ENCODE measurements around the gene TFEB. TPM values are rescaled to one million over a fixed set of nuclear protein-coding genes. Genes with fewer than 3 reads are reported as not detected.

Gene TFEB
- total RNA-seq (2013; cell fraction: nucleolus; rRNA removed): 91.8 and 108 TPM in 2 replicates
- 95.7 and 97.9 TPM in 2 replicates for total RNA-seq (2014; rRNA removed)
- total RNA-seq (2014; rRNA removed; fragmentation: Illumina TruSeq; extraction: Trizol): 30.7 and 31.4 TPM in 2 replicates
- 97.7 and 108 TPM in 2 replicates for total RNA-seq (2021)
- 42.6 TPM for polyA plus RNA-seq (2011; ENCODE audit: low read depth)
- polyA plus RNA-seq (2011; rRNA removed): 22.8 and 62.1 TPM in 2 replicates
- polyA plus RNA-seq (2011; cell fraction: cytosol; rRNA removed): 56.5 and 88.1 TPM in 2 replicates
- 83.6 and 85.7 TPM in 2 replicates for polyA plus RNA-seq (2011; cell fraction: nucleus; rRNA removed)
- 59.0 and 84.4 TPM in 2 replicates for polyA plus RNA-seq (2012)
- 6.6 and 22.4 TPM in 2 replicates for polyA plus RNA-seq (2014; fragmentation: Illumina TruSeq; extraction: Trizol)
- 1 to 10 TPM in 1 of 2 experiments, under 1 TPM in 1; 0.84 to 2.6 TPM for polyA plus RNA-seq (2014; fragmentation: Nextera tagmentation; extraction: Ambion mirVana)
- polyA plus RNA-seq (2014; rRNA removed): 107 and 133 TPM in 2 replicates
- polyA plus RNA-seq (2016; fragmentation: Nextera tagmentation; extraction: Ambion mirVana): 10 to 100 TPM; 59.4 to 64.3 TPM
- polyA minus RNA-seq (2011; rRNA and poly(A)+ RNA removed): 46.4 and 70.0 TPM in 2 replicates
- 35.4 and 37.4 TPM in 2 replicates for polyA minus RNA-seq (2011; cell fraction: cytosol; rRNA and poly(A)+ RNA removed)
- polyA minus RNA-seq (2011; cell fraction: nucleus; rRNA and poly(A)+ RNA removed): 29.1 and 40.5 TPM in 2 replicates
- Bru-seq, nascent RNA: percentile 93 among the genes with signal in this experiment
- BruChase-seq, experiment 1, labeled RNA remaining after a 6-hour chase: percentile 95 among the genes with signal in this experiment
- BruChase-seq, experiment 2, labeled RNA remaining after a 2-hour chase: percentile 90 among the genes with signal in this experiment
- long read RNA-seq, experiment 1, partial matches to known transcripts: 7 of 23 reads
- long read RNA-seq, experiment 1, other reads (novel, unspliced or antisense): 13 of 23 reads
- long read RNA-seq, experiment 2, partial matches to known transcripts: 3 of 13 reads
- long read RNA-seq, experiment 2, other reads (novel, unspliced or antisense): 10 of 13 reads

DNA sequence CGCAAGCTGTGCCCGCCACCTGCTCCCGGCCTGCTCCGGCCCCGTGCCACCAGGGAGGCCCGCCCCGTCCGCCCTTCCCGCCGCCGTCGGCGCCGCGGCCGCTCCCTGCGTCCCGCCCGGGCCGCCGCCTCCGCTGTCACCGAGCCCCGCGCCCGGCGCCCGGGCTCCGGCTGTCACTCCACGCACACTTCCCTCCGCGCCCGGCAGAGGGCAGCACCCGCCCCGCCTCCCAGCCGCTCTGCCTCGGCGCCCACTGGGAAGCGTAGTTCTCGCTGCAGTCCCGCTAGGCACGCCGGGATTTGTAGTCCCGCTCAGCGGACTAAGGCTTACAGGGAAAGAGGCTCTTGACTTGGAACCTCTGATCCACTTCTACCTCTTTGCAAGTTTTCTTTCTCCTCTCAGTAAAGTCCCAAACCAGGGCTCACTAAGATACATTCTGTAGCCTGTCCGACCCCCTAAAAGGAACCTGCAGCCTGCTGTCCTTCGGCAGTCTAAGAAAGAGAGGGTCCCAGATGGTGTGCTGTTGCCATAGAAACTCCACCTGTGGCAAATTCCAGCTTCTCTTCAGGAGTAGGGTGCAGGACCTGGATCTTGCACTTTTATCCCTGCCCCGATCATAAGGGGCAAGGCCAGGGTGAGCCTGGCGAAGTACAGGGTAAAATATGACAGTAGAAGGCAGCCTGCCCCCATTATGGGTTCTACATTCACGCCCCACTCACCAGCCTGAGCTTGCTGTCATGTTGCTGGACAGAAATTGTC is at the start of gene TFEB:
Gene TFEB, minus strand, starts transcription at position 182 of the 759 bp plus-strand sequence. CDS start 44,395 bp downstream, outside the sequence.
- DNase-seq (ENCODE audit: low read depth, low spot score): no peak
- 7% methylated on average over 50 of the region's 50 CpGs for WGBS (ENCODE audit: insufficient coverage, insufficient replicate concordance, low lambda C conversion rate, missing lambda C conversion rate)
- peak within 1 kb of the TSS; percentile 47; the same call in 1 of the 2 replicates for H3K4me2 ChIP-seq (ENCODE audit: control insufficient read depth, insufficient read depth)
- peak within 1 kb of the TSS; percentile 48 for H2AFZ ChIP-seq (ENCODE audit: control insufficient read depth, low read depth, low read length)
- no peaks in the 10 kb centered on the region for H3K9me3 ChIP-seq (replicated peaks; ENCODE audit: control insufficient read depth, insufficient read depth, low read length)
- ChIA-PET POLR2A (interaction anchor here (0.8 to 9.6 kb wide), 4 partner anchors 9 to 402 kb away, joined by 4 to 293 read pairs (median 96); no protein-coding TSS in a partner anchor), RAD21 (ENCODE audit: unreplicated experiment) (interaction anchor here (1.0 to 8.5 kb wide), 4 partner anchors 17 to 313 kb away, joined by 3 to 300 read pairs (median 92); no protein-coding TSS in a partner anchor), CTCF (interaction anchor here (0.6 to 6.2 kb wide), 10 partner anchors 10 to 796 kb away, joined by 3 to 87 read pairs (median 12); no protein-coding TSS in a partner anchor), SMC1A (ENCODE audit: uncharacterized antibody, unreplicated experiment) (interaction anchor here (1.5 to 8.5 kb wide), 3 partner anchors 19 to 133 kb away, joined by 6 to 168 read pairs (median 88); no protein-coding TSS in a partner anchor)
- H3K27ac ChIP-seq (ENCODE audit: control insufficient read depth, insufficient read depth): peak within 1 kb of the TSS; percentile 98
- peak within 1 kb of the TSS; percentile 92 for H3K4me3 ChIP-seq
- H3K36me3 ChIP-seq (ENCODE audit: control insufficient read depth in 2 of 2, insufficient read depth in 2 of 2, low read length in 1 of 2): no peaks in the 10 kb centered on the region
- H3K79me2 ChIP-seq (ENCODE audit: control insufficient read depth, insufficient read depth, low read length): peaks cover 40% of the 10 kb centered on the region
- intact Hi-C loops (cut with micrococcal nuclease; ENCODE audit: unreplicated experiment) (loop anchor here (1.0 to 10.0 kb wide), 4 partner anchors 29 to 661 kb away; partner anchors contain the start of genes NFYA, OARD1 and TOMM6), in situ Hi-C loops (cut with MboI) (no loop called here)
- H3K27me3 ChIP-seq (replicated peaks in 1 of 2; ENCODE audit: control insufficient read depth in 2 of 2, insufficient read depth in 2 of 2, low read length in 1 of 2): no peaks in the 10 kb centered on the region; a peak in 1 of 4 replicates
- no TSS peak for BruUV-seq (replicated peaks)
- peaks cover 2% of the 10 kb centered on the region for H3K4me1 ChIP-seq (ENCODE audit: control insufficient read depth, insufficient read depth, low read length)
- peak within 1 kb of the TSS; percentile 80 for H3K9ac ChIP-seq (ENCODE audit: control insufficient read depth, insufficient read depth, low read length)
- FAIRE-seq: peak; percentile 57
- no peaks in the 10 kb centered on the region for H4K20me1 ChIP-seq (ENCODE audit: control insufficient read depth, insufficient read depth)
- peak; percentile 19 for ATAC-seq
- TF ChIP-seq ZBED1 (IDR thresholded peaks at IDR 0.05; ENCODE audit: borderline replicate concordance) (no peak), TCF12 (IDR thresholded peaks at IDR 0.05; ENCODE audit: low read depth, low read length) (peak; percentile 75; the same call in 1 of the 2 replicates), E4F1 (IDR thresholded peaks at IDR 0.05; ENCODE audit: borderline replicate concordance, partially characterized antibody) (no peak), BHLHE40 (IDR thresholded peaks at IDR 0.05; ENCODE audit: borderline replicate concordance in 1 of 2, low read depth in 2 of 2, low read length in 1 of 2) (peak; percentile 63 to 68; a peak in 3 of 4 replicates), EED (IDR thresholded peaks at IDR 0.05; ENCODE audit: low read depth) (no peak), REST (IDR thresholded peaks at IDR 0.05; ENCODE audit: low read depth, low read length) (no peak), MXI1 (IDR thresholded peaks at IDR 0.05; ENCODE audit: low read depth, low read length) (peak; percentile 80), RBBP5 (conservative IDR thresholded peaks at IDR 0.05) (no peak), NFXL1 (IDR thresholded peaks at IDR 0.05; ENCODE audit: borderline replicate concordance) (no peak), BCL11A (IDR thresholded peaks at IDR 0.05; ENCODE audit: low read depth, low read length) (no peak), LARP7 (IDR thresholded peaks at IDR 0.05) (peak; percentile 96), MYB (IDR thresholded peaks at IDR 0.05; ENCODE audit: borderline replicate concordance, low read depth, low read length) (no peak), ZNF207 (IDR thresholded peaks at IDR 0.05; ENCODE audit: borderline replicate concordance) (0 out of 2 replicates have a peak, but pooled peaks have one; percentile 56)

Measured in GM12878 (cell line).